HepG2 (cell line): ENCODE measurements around the gene LHFPL2.

Experiments used
- BRCA1 ChIP-seq: sonication (generic); formaldehyde crosslinking; IDR thresholded peaks from 2 replicates; pipeline ENCODE4 v1.4.0; 2020; ENCODE audit warnings: missing genetic modification reagents
- CBX5 ChIP-seq: sonication (generic); formaldehyde crosslinking; IDR thresholded peaks from 2 replicates; pipeline ENCODE4 v1.4.0; 2020; ENCODE audit warnings: missing genetic modification reagents, borderline replicate concordance
- EP300 ChIP-seq, 3 experiments: sonication (generic) in 1 of 3; formaldehyde crosslinking in 1 of 3; IDR thresholded peaks; 2 replicates each; pipeline versions ENCODE4 v1.5.1 to v1.6.1; 2011 to 2020; ENCODE audit warnings: low read depth in 2 of 3, low read length in 2 of 3, borderline replicate concordance in 1 of 3, improper control_type of control experiment in 1 of 3, mild to moderate bottlenecking in 1 of 3, missing genetic modification reagents in 1 of 3, moderate library complexity in 1 of 3
- FOXP1 ChIP-seq, 2 experiments: fragments of 450-650 bp in 1 of 2; IDR thresholded peaks; 2 replicates each; pipeline ENCODE4 v1.6.1; 2017 to 2018; ENCODE audit warnings: antibody characterized with exemption in 1 of 2
- HNF4A ChIP-seq: sonication (generic); formaldehyde crosslinking; IDR thresholded peaks from 2 replicates; pipeline ENCODE4 v1.4.0; 2020; ENCODE audit warnings: missing genetic modification reagents
- JUND ChIP-seq: sonication (generic); formaldehyde crosslinking; IDR thresholded peaks from 2 replicates; pipeline ENCODE4 v1.8.0; 2022; ENCODE audit warnings: mild to moderate bottlenecking, missing genetic modification reagents
- KLF6 ChIP-seq: IDR thresholded peaks from 2 replicates; pipeline ENCODE4 v1.8.0; 2016; ENCODE audit warnings: missing biosample characterization, missing genetic modification reagents
- PHB2 ChIP-seq: fragments of 450-650 bp; IDR thresholded peaks from 2 replicates; pipeline ENCODE4 v1.6.1; 2018; ENCODE audit not compliant: partially characterized antibody
- ZBTB33 ChIP-seq: sonication (generic); formaldehyde crosslinking; IDR thresholded peaks from 2 replicates; pipeline ENCODE4 v1.4.0; 2020; ENCODE audit warnings: missing genetic modification reagents
- ZNF138 ChIP-seq: sonication (generic); formaldehyde crosslinking; IDR thresholded peaks from 2 replicates; pipeline ENCODE4 v1.5.0; 2020; ENCODE audit warnings: mild to moderate bottlenecking, low read depth, missing genetic modification reagents
- ZNF207 ChIP-seq: fragments of 450-650 bp; IDR thresholded peaks from 2 replicates; pipeline ENCODE4 v1.6.1; 2016; ENCODE audit warnings: antibody characterized with exemption, borderline replicate concordance
- TF ChIP-seq, protein P1 (sequence below): sonication (generic); formaldehyde crosslinking; IDR thresholded peaks from 2 replicates; pipeline ENCODE4 v1.5.0; 2020; ENCODE audit warnings: mild to moderate bottlenecking, missing genetic modification reagents, moderate library complexity
- TF ChIP-seq, protein P2 (sequence below), 2 experiments: sonication (generic) in 1 of 2; formaldehyde crosslinking in 1 of 2; IDR thresholded peaks; 2 replicates each; pipeline versions ENCODE4 v1.4.0 to v1.6.1; 2018 to 2020; ENCODE audit warnings: missing genetic modification reagents in 2 of 2, borderline replicate concordance in 1 of 2, low read depth in 1 of 2, mild to moderate bottlenecking in 1 of 2, missing biosample characterization in 1 of 2
- TF ChIP-seq, protein P3 (sequence below): IDR thresholded peaks from 2 replicates; pipeline ENCODE4 v1.6.1; 2016; ENCODE audit warnings: missing compliant biosample characterization, missing genetic modification reagents, borderline replicate concordance

- TF ChIP-seq BRCA1 = no peak
- TF ChIP-seq CBX5 (CRISPR knock-in tag) = no peak
- no peak for TF ChIP-seq ZBTB33 (CRISPR knock-in tag)
- TF ChIP-seq, protein P1, sequence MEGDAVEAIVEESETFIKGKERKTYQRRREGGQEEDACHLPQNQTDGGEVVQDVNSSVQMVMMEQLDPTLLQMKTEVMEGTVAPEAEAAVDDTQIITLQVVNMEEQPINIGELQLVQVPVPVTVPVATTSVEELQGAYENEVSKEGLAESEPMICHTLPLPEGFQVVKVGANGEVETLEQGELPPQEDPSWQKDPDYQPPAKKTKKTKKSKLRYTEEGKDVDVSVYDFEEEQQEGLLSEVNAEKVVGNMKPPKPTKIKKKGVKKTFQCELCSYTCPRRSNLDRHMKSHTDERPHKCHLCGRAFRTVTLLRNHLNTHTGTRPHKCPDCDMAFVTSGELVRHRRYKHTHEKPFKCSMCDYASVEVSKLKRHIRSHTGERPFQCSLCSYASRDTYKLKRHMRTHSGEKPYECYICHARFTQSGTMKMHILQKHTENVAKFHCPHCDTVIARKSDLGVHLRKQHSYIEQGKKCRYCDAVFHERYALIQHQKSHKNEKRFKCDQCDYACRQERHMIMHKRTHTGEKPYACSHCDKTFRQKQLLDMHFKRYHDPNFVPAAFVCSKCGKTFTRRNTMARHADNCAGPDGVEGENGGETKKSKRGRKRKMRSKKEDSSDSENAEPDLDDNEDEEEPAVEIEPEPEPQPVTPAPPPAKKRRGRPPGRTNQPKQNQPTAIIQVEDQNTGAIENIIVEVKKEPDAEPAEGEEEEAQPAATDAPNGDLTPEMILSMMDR (CRISPR knock-in tag) = no peak
- TF ChIP-seq, protein P2, sequence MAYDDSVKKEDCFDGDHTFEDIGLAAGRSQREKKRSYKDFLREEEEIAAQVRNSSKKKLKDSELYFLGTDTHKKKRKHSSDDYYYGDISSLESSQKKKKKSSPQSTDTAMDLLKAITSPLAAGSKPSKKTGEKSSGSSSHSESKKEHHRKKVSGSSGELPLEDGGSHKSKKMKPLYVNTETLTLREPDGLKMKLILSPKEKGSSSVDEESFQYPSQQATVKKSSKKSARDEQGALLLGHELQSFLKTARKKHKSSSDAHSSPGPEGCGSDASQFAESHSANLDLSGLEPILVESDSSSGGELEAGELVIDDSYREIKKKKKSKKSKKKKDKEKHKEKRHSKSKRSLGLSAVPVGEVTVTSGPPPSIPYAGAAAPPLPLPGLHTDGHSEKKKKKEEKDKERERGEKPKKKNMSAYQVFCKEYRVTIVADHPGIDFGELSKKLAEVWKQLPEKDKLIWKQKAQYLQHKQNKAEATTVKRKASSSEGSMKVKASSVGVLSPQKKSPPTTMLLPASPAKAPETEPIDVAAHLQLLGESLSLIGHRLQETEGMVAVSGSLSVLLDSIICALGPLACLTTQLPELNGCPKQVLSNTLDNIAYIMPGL (CRISPR knock-in tag; IDR thresholded peaks at IDR 0.05; ENCODE audit: borderline replicate concordance in 1 of 2, low read depth in 1 of 2) = no peak
- TF ChIP-seq HNF4A (CRISPR knock-in tag) = no peak
- TF ChIP-seq ZNF207 = no peak
- TF ChIP-seq KLF6 (CRISPR knock-in tag) = no peak
- no peak for TF ChIP-seq JUND (CRISPR knock-in tag)
- TF ChIP-seq EP300 (IDR thresholded peaks at IDR 0.05; ENCODE audit: low read depth in 2 of 2, low read length in 2 of 2) = no peak
- no peak for TF ChIP-seq EP300 (CRISPR knock-in tag; IDR thresholded peaks at IDR 0.05; ENCODE audit: borderline replicate concordance)
- no peak for TF ChIP-seq PHB2
- TF ChIP-seq, protein P3, sequence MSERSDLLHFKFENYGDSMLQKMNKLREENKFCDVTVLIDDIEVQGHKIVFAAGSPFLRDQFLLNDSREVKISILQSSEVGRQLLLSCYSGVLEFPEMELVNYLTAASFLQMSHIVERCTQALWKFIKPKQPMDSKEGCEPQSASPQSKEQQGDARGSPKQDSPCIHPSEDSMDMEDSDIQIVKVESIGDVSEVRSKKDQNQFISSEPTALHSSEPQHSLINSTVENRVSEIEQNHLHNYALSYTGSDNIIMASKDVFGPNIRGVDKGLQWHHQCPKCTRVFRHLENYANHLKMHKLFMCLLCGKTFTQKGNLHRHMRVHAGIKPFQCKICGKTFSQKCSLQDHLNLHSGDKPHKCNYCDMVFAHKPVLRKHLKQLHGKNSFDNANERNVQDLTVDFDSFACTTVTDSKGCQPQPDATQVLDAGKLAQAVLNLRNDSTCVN (CRISPR knock-in tag) = no peak
- no peak for TF ChIP-seq ZNF138 (CRISPR knock-in tag)
- no peak for TF ChIP-seq FOXP1 (IDR thresholded peaks at IDR 0.05)
- no peak for TF ChIP-seq FOXP1 (CRISPR knock-in tag; IDR thresholded peaks at IDR 0.05)
Observed at GRCh38 chr5:78449103-78449502, 199.5 kb downstream of the LHFPL2 start.
